Stimulated activated CD4-positive, alpha-beta T cell treated with anti-CD3 and anti-CD28 coated beads, Interleukin-2, amount 100 ng/mL, for 4 hours (primary cell): ENCODE measurements around the gene COMMD1.
"Not testable (repeated sequence)": the region's sequence is repeated elsewhere in the genome, so short reads cannot be mapped to it uniquely, and the experiment has no call there.

Experiments
- DNase-seq: peaks from one replicate; pipeline ENCODE4 v3.0.0-alpha.2; 2020; ENCODE audit warnings: low read depth

Gene COMMD1

DNA sequence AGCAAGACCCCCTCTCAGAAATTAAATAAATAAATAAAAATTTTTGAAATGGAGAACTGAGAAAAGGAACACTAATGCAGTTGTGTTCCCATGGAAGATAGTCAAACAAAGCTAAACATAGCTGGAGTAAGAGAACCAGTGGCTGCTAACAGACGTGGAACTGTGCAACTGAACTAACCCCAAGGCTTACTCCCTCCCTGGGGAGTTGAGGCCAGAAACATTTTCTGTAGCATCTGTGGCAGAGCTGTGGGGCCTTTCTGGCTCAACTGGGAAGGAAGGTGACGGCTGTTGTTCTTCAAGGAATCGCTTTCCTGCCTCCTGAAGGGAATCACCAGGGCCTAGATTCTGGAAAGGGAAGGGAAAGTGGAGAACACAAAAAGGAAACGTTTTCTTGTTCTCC lies 236.6 kb downstream of the COMMD1 start:
- DNase-seq = no peak

DNA sequence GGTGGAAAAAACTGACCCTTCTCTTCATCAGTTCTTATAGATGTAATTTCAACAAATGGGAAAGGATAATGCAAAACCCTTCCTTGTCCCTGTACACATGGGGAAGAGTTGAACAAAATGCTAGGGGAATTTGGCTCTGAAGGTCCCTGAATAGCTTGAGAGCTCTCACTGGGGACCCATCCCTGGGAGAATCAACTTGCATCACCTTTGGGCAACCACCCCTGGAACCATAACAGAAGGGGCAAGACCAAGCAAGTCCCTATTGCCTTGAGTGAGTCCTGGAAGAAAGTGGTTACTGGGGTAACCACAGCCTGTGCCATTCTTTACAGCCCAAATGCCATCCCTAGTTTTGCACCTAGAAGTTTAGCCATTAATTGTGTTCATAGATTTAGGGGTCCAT lies 238.2 kb downstream of the COMMD1 start:
- DNase-seq = no peak

DNA sequence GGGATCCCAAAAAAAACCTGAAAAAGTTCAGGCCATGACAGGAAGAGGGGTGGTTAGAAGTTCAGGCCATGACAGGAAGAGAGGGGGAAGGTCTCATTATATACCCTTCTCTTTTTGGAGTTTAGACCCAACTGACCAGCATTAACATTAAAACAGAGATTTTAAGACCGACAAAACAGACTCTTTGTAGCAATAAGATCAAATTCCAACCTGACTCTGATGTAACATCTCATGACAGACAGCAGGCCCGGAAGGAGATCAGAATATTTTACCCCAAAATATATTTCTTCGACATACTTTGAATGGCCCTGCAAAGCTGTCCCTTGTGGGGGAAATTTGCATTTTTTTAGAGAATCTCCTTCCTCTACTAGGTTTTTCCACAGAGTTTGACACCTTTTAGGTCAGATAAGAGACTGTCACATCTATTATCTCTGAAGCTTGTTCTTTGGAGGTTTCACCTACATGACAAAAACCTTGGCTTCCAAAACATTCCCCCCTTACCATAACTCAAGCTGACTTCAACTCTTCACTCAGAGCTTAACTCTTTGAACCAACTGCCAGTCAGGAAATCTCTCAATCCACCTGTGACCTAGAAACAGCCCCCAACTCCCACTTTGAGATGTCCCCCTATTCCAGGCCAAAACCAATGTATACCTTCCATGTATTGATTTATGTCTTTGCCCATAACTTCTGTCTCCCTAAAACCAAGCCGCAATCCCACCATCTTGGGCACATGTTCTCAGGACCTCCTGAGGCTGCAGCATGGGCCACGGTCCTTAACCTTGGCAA lies 239.4 kb downstream of the COMMD1 start:
- no peak for DNase-seq

- no peak for DNase-seq
Observed at GRCh38 chr2:62145478-62146100, 240.1 kb downstream of the COMMD1 start.

GRCh38 chr2:62146790-62147189 lies 241.3 kb downstream of the COMMD1 start:
- DNase-seq = not testable (repeated sequence)

- DNase-seq = no peak
Observed at GRCh38 chr2:62147610-62148301, 242.3 kb downstream of the COMMD1 start.

DNA sequence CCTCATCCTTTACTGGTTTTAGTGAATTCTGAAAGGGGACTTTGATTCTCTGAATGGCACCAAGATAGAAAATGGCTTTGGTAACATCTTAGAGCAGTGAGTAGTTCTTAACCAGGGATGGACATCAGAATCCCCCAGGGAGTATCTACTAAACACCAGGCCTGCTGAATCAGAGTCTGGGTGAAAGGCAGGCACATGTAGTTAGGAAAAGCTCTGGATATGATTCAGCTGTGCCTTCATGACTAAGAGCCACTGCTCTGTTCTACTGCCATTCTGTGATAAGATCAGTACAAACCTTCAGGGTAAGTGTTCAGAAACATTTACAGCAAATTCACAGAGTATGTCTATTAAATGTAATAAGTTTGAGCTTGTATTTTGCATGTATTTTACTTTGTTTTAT lies 244.2 kb downstream of the COMMD1 start:
- DNase-seq = no peak

DNA sequence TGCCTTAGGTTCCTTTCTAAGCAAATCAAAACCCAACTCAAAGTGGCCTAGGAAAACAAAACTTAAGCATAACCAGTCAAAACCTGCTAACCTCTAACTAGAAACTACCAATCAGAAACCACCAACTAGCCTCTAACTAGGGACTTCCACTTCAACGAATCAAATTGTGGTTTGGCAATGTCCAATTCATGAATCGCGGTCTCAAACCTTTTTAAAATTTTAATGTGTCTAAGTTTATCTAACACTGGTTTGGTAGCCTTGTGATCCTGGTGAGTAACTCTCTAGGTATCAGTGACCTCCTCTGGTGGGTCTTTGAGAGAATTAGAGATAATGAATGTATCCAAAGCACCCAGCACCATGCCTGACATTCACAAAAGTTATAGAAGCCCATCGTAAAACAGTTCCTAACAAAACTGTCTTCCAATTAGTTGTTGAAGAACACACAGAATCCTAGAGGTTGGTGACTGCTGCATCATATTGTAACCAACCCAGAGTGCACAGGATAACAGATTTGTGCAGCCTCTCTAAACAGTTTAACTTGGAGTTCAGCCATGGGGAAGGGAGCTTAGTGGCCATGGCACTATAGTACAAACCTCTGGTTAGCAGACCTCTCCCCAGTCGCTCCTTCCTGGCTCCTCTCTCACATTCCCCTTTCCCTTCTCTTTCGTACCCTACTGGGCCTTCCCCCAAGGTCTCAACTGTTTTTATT lies 245.3 kb downstream of the COMMD1 start:
- no peak for DNase-seq

DNA sequence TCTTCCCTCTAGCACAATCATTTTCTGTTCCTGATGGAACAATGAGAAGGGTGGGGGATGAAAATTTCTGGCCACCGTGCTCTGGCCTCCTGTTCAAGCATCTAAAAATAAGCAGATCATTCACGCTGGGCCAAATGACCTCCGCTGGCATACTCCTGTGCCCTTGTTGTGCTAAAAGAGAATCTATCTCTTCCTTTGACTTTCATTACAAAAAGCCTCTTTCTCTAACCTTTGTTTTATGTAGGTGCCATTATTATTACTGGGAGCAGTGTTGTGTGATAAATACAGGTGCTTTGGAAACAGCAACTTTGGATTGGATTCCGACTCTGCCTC lies 245.8 kb downstream of the COMMD1 start:
- DNase-seq = no peak

- DNase-seq = no peak
Observed at GRCh38 chr2:62152000-62152399, 246.5 kb downstream of the COMMD1 start.

GRCh38 chr2:62156861-62157496 lies 251.5 kb downstream of the COMMD1 start:
- no peak for DNase-seq

GRCh38 chr2:62158444-62159121 lies 253.1 kb downstream of the COMMD1 start:
- DNase-seq = no peak

GRCh38 chr2:62160691-62161090 lies 255.2 kb downstream of the COMMD1 start:
- not testable (repeated sequence) for DNase-seq

DNA sequence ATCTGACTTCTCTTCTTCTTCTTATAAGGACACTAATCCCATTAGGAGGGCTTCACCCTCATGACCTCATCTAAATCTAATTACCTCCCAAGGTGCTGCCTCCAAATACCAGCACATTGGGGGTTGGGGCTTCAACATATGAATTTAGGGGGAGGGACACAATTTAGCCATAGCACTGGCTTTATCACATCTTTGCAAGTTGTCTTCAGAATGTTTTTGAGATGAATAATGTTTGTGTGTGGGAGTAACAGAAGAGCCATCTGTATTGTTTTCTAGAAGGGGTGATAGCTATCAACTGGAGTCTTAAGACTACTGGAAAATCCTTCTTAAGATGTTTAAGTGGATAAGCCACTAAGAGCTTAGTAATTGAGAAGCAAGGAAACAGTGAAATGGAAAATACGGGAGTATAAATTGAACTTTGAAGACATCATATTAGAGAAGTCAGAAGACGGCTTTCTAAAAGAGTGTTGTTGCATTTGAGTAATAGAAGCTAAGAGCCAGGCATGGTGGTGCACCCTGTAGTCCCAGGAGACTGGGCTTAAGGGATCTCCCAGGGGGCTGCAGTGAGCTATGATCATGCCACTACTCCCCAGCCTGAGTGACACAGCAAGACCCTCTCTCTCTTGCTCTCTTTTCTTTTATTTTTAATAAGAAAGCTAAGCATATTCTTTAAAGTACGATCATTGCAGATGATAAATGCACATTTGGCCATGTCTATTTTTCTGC lies 257.8 kb downstream of the COMMD1 start:
- DNase-seq = no peak

- DNase-seq = no peak
Observed at GRCh38 chr2:62163834-62164233, 258.4 kb downstream of the COMMD1 start.

DNA sequence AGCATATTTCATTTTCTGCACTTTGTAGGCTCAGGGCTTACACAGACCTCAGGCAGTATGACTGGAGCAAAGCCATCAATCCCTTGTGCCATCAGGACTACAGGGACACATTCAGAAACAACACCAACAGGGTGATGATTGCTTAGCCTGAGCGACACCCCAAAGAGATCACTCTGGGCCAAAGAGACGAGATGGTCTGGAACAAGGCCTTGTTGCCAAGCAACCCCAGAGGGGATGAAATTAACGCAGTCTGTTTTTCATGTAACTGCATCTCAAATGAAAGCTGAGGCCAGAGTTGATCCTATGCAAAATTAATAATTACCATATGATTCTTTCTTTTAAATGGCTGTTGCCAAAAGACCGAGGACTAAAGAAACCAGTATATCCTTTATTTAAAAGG lies 270.3 kb downstream of the COMMD1 start:
- no peak for DNase-seq

GRCh38 chr2:62176801-62177200 lies 271.3 kb downstream of the COMMD1 start:
- DNase-seq = no peak

GRCh38 chr2:62177392-62178049 lies 272.0 kb downstream of the COMMD1 start:
- no peak for DNase-seq

DNA sequence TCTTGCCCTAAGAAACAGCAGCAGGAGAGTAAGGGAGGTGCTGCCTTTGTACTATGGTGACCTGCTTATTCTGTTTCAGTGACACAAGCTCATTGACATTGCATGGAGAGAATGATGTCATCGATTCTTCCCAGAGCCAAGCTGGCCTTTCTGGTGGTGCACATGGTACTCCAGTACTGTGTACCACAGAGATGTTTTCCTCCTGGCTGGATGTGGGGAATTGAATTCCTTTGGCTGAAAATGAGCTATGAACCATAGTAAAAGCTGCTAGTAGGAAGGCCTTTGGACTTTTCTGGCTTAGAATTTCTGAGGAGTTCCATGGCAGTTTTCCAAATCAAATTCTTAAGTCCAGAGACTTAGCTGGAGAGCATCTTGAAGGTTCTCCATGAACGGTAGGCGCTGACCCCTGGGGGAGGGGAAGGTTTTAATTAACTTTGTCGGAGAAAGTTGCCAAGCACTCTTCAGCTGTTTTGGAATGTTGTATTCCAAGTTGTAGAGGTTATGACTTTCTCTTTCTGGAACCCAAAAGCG lies 273.3 kb downstream of the COMMD1 start:
- DNase-seq = no peak

DNA sequence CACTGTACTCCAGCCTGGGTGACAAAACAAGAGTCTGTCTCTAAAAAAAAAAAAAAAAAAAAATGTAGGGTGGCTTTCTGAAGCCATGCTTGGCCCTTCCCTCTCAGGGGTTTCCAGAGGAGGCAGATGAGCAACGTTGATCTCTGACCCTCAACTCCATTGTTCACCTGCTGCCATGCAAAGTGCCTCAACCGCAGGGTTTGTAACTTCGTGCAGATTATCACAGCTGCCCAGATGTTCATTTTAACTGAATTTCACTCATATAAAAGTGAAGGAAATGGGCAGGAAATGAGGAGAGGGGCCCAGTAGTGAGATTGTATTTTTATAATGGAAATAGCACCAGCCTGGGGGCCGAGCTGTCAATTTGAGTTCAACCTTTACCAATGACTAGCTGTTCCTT lies 275.5 kb downstream of the COMMD1 start:
- DNase-seq = no peak
